ENCODE results near the gene IRAK3. TPM values are rescaled to one million over a fixed set of nuclear protein-coding genes. Genes with fewer than 3 reads are reported as not detected.
"Not testable (repeated sequence)": the region's sequence is repeated elsewhere in the genome, so short reads cannot be mapped to it uniquely, and the experiment has no call there.

Gene IRAK3
- total RNA-seq, 1 donor from 2014 or later: 0.91 TPM

DNA sequence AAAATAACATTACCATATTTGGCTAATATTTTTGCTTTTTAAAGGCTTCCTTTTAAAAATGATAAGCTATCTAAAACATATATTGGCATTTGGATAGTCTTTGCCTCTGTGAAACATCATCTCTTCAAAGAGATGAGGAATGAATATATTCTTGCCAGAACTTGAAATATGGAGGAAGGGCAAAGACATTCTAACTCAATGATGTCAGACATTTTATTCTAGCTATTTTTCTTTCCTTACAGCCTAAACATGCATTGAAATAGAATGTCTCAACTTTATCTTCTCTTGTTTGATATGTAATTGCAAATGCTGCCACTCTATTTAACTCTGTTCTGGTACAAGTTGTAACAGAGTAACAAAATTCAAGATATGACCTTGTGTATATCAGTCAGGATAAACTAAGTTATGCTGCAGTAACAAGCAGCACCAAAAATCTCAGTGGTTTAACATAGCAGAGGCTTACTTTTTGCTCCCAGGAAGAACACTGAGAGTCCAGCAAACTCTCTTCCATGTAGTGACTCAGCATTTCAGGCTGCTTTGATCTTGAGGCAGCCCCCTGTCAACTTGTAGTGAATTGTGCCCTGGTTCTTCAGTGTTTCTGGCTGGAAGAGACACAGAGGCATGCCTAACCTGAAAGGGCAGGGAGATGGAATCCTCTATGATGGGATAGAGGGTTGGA lies 11.0 kb downstream of the IRAK3 start:
- Mint-ChIP-seq H3K4me1 (ENCODE audit: low read depth) (peaks cover 17% of the 10 kb centered on the region), H3K27ac (no peak overlapping the region), H3K9me3 (peaks cover 8% of the 10 kb centered on the region), H3K27me3 (ENCODE audit: low read depth) (peaks cover 15% of the 10 kb centered on the region), H3K36me3 (ENCODE audit: low read depth) (peaks cover 4% of the 10 kb centered on the region), H3K4me3 (ENCODE audit: low read depth) (no peak overlapping the region)
- intact Hi-C loops (cut with micrococcal nuclease): no loop called here
- no peak for DNase-seq (ENCODE audit: low spot score)

DNA sequence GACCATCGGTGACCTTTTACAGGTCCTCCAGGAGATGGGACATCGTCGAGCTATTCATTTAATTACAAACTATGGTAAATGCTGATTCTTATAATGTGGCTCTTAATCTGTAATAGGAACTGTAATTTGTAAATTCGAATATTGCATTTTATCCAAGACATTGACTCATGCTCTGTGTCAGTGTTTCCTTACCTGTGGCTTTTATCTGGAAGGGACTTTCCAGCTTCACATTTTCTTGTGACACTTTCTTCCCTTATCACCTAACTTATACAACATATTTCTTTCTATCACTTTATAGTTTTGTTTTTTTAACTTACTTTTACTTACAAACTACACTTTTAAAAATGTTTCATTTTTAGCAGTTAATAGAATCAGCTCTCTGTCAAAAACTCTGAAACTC lies 14.8 kb downstream of the IRAK3 start:
- Mint-ChIP-seq H3K4me3 (ENCODE audit: low read depth) (no peak overlapping the region), H3K9me3 (peaks cover 8% of the 10 kb centered on the region), H3K27me3 (ENCODE audit: low read depth) (peaks cover 3% of the 10 kb centered on the region)

DNA sequence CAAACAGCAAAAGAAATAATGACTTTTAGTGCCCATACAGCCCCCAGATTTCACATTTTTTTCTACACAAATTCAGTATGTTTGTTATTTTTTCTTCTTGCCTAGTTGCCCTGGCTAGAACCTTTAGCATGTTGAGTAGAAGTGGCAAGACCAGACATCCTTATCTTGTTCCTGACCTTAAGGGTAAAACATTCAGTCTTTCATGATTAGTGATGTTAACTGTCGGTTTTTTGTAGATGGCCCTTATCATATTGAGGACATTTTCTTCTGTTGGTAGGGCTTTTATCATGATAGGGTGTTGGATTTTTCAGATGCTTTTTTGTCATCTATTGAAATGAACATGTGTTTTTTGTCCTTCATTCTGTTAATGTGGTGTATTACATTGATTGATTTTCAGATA lies 17.1 kb downstream of the IRAK3 start:
- peaks cover 14% of the 10 kb centered on the region for H3K4me1 Mint-ChIP-seq (ENCODE audit: low read depth)
- peaks cover 12% of the 10 kb centered on the region for H3K27me3 Mint-ChIP-seq (ENCODE audit: low read depth)
- no peak overlapping the region for H3K4me3 Mint-ChIP-seq (ENCODE audit: low read depth)
- H3K27ac Mint-ChIP-seq: no peak overlapping the region
- no peaks in the 10 kb centered on the region for H3K9me3 Mint-ChIP-seq
- intact Hi-C loops (cut with micrococcal nuclease): no loop called here
- DNase-seq (ENCODE audit: low spot score): no peak
- H3K36me3 Mint-ChIP-seq (ENCODE audit: low read depth): peaks cover 2% of the 10 kb centered on the region

More for the DNA sequence above, 14.8 kb downstream of the IRAK3 start:
- no peak for DNase-seq (ENCODE audit: low spot score)
- Mint-ChIP-seq H3K36me3 (ENCODE audit: low read depth) (peaks cover 2% of the 10 kb centered on the region), H3K4me1 (ENCODE audit: low read depth) (peaks cover 14% of the 10 kb centered on the region), H3K27ac (no peak overlapping the region)
- intact Hi-C loops (cut with micrococcal nuclease): no loop called here

DNA sequence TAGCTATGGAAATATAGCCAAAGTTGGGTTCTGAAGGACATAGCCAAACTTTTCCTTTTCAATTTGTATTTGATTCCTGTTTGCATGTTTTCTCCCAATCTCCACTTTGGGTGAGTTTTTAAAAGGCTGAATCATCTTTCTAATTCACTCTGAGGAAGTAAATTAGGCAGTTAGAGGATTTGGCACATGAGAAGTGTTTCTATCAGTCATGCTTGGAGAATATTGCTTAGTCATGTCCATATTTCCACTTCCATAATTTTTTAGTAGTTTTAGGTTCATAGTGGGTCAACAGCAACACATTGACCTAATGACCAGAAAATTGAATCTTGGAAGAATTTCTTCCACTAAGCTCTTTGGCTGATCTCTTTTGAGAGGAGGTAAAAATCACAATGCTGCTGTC lies 21.8 kb downstream of the IRAK3 start:
- Mint-ChIP-seq H3K4me1 (ENCODE audit: low read depth) (peaks cover 3% of the 10 kb centered on the region), H3K4me3 (ENCODE audit: low read depth) (no peak overlapping the region), H3K27me3 (ENCODE audit: low read depth) (peaks cover 15% of the 10 kb centered on the region), H3K27ac (no peak overlapping the region), H3K36me3 (ENCODE audit: low read depth) (peaks cover 2% of the 10 kb centered on the region), H3K9me3 (no peaks in the 10 kb centered on the region)
- DNase-seq (ENCODE audit: low spot score): no peak
- intact Hi-C loops (cut with micrococcal nuclease): no loop called here

DNA sequence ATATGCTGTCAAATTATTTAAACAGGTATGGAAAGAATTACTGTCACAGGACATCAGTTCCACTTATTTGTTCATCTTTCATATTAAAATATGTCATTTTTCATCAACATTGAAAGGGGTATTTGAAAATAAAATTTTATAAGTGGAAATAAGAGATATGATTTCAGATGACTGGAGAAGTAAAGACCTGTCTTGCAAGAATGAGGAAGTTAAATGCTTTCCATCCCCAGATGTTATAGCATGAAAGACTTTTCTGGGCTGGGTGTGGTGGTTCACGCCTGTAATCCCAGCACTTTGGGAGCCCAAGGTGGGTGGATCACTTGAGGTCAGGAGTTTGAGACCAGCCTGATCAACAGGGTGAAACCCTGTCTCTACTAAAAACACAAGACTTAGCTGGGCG lies 22.6 kb downstream of the IRAK3 start:
- H3K4me1 Mint-ChIP-seq (ENCODE audit: low read depth); H3K9me3 Mint-ChIP-seq; H3K27ac Mint-ChIP-seq; DNase-seq (ENCODE audit: low spot score); H3K4me3 Mint-ChIP-seq (ENCODE audit: low read depth); intact Hi-C loops (cut with micrococcal nuclease); H3K36me3 Mint-ChIP-seq (ENCODE audit: low read depth): not testable (repeated sequence)
- H3K27me3 Mint-ChIP-seq (ENCODE audit: low read depth): peaks cover 19% of the 10 kb centered on the region

DNA sequence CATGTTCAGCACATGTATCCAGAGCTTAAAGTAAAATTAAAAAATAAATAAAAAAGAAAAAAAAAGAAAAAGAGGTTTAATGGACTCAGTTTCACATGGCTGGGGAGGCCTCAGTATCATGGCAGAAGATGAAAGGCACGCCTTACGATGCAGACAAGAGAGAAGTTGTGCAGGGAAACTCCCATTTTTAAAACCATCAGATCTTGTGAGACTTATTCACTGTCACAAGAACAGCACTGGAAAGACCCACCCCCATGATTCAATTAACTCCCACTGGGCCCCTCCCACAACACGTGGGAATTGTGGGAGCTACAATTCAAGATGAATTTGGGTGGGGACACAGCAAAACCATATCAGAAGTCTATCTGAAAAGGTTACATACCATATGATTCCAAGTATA lies 24.0 kb downstream of the IRAK3 start:
- H3K4me3 Mint-ChIP-seq (ENCODE audit: low read depth); H3K9me3 Mint-ChIP-seq; H3K36me3 Mint-ChIP-seq (ENCODE audit: low read depth); H3K27ac Mint-ChIP-seq; intact Hi-C loops (cut with micrococcal nuclease); H3K4me1 Mint-ChIP-seq (ENCODE audit: low read depth); DNase-seq (ENCODE audit: low spot score): not testable (repeated sequence)
- peaks cover 24% of the 10 kb centered on the region for H3K27me3 Mint-ChIP-seq (ENCODE audit: low read depth)

DNA sequence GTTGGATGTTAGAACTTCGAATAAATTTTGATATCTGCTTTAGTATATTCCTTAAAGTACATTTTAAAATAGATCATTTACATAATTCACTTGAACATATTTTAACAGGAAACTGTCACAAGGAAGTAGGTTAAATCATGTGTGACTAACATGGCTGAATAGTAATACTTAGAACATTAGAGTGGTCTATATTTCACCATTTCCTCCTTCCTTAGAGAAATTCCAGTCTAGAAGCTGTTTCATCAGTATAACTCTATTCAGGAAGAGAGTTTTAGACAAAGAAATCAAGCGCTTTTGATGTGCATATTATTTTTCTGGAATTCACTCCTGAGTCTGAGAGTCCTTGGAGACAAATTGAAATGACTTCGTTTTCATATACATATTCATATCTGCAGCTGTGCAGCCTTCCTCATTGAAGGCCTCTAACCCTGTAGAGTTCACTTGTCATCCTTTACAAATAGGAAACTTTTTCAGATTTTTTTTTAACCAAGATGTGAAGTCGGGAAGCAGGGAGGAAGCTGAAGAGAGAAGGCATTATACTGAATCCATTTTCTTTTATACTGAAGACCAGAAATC lies 28.4 kb downstream of the IRAK3 start:
- no peak for DNase-seq (ENCODE audit: low spot score)
- Mint-ChIP-seq H3K9me3 (peaks cover 20% of the 10 kb centered on the region), H3K4me3 (ENCODE audit: low read depth) (no peak overlapping the region), H3K36me3 (ENCODE audit: low read depth) (peaks cover 5% of the 10 kb centered on the region), H3K27me3 (ENCODE audit: low read depth) (peaks cover 16% of the 10 kb centered on the region), H3K27ac (no peak overlapping the region), H3K4me1 (ENCODE audit: low read depth) (peaks cover 2% of the 10 kb centered on the region)
- intact Hi-C loops (cut with micrococcal nuclease): no loop called here

DNA sequence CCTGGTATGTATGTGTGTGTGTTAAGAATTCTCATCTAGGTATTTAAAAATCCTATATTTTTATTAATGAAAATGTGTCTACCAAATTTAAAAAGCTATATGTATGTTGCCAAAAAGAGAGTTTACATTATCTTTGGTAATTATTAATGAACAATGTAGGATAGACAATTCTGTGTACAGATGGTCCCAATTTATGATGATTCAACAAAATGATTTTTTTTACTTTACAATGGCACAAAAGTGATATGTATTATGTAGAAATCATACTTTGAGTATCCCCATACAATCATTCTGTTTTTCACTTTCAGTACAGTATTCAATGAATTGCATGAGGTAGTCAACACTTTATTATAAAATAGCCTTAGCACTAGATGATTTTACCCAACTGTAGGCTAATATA lies 39.4 kb downstream of the IRAK3 start:
- H3K4me1 Mint-ChIP-seq (ENCODE audit: low read depth): no peaks in the 10 kb centered on the region
- H3K27ac Mint-ChIP-seq: no peak overlapping the region
- intact Hi-C loops (cut with micrococcal nuclease): no loop called here
- peaks cover 12% of the 10 kb centered on the region for H3K27me3 Mint-ChIP-seq (ENCODE audit: low read depth)
- no peak overlapping the region for H3K4me3 Mint-ChIP-seq (ENCODE audit: low read depth)
- no peak for DNase-seq (ENCODE audit: low spot score)
- H3K36me3 Mint-ChIP-seq (ENCODE audit: low read depth): no peaks in the 10 kb centered on the region
- no peaks in the 10 kb centered on the region for H3K9me3 Mint-ChIP-seq

DNA sequence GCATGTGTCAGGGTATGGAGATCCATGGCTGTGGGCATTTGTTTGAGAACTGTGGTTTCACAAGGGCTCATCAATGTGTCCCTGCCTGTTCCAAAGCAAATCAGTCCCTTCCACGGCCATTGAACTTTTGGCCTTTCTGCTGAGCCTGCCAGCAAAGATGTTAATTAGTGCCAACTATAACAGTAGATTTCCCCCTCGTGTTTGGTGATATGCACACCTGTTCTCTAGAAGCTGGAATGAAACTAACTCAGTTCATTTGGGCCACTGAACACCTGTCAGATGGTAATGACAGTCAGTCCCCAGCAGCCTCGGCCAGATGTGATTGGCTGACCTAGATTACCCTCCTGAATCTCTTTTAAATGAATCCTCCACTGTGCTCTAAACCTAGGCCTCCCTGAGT lies 43.2 kb downstream of the IRAK3 start:
- Mint-ChIP-seq H3K9me3 (no peaks in the 10 kb centered on the region), H3K27me3 (ENCODE audit: low read depth) (peaks cover 31% of the 10 kb centered on the region), H3K4me1 (ENCODE audit: low read depth) (peaks cover 4% of the 10 kb centered on the region), H3K27ac (no peak overlapping the region), H3K4me3 (ENCODE audit: low read depth) (no peak overlapping the region), H3K36me3 (ENCODE audit: low read depth) (no peaks in the 10 kb centered on the region)
- DNase-seq (ENCODE audit: low spot score): no peak
- intact Hi-C loops (cut with micrococcal nuclease): no loop called here

DNA sequence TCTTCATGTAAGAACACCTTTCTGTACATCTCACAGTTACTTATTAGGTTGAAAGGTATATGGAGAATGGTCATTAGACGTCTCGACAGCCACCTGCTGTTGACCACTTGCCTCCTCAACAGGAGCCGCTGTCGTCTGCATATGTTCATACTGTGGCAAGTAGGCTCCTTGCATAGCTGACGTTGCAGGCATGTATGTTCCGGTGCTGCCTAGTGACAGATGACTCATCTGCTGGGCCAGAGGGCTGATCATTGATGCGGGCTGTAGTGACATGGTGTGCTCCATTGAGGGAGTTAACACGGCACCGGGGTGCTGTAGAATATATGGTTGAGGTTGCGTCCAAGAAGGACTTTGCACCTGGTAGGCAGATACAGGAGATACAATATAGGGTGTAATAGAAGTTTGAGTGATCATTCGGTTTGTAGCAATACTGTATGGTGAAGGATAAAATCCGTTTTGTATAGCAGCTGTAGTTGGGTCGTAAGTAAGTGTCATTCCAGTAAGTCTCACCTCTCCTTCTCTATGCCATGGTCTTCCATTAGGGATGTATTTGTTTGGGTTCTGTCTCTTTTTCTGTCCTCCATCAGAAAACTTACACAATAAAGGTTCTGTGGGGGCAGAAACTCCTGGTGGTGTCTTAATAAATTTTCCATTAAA lies 45.2 kb downstream of the IRAK3 start:
- Mint-ChIP-seq H3K4me3 (ENCODE audit: low read depth) (peak overlapping the region; percentile 64), H3K27me3 (ENCODE audit: low read depth) (peaks cover 42% of the 10 kb centered on the region)
- H3K27ac Mint-ChIP-seq; H3K9me3 Mint-ChIP-seq; H3K36me3 Mint-ChIP-seq (ENCODE audit: low read depth); H3K4me1 Mint-ChIP-seq (ENCODE audit: low read depth); DNase-seq (ENCODE audit: low spot score); intact Hi-C loops (cut with micrococcal nuclease): not testable (repeated sequence)

DNA sequence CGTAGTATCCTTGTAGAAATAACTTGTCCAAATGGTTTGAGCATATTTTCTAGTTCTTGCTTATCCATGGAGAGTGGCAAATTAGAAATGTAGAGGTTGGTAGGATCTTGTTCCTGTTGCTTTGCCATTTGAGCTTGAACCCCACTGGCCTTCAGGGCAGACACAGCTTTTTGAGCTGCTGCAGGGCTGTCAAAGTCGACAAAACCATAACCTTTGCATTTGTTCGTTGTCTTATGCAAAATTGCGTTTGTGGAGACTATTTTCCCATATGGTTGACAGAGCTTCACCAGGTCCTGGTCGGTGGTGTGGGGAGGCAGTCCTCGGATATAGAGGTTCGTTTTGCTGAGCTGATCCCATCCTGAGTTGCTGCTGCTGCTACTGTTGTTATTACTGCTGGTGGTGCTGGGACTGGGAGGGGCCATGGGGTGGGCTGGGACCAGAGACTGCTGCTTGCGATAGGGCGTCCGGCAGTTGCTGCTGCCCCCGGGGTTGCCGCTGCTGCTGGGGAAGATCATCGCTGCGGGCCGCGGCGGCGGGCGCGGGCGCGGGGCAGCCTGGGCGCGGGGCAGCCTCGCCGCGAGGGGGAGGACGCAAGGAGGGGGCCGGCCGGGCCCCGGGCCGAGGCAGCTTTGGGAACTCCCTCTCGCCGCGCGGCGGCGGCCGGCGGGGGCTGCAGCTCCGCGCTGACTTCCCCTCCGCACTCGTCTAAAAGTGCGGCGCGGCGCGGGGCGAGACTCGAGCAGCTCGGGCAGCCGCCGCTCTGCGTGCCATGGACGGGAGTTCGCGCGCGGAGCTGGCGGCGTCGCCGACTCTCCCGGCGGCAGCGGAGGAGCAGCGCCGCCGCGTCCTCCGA lies 46.0 kb downstream of the IRAK3 start:
- intact Hi-C loops (cut with micrococcal nuclease); H3K4me1 Mint-ChIP-seq (ENCODE audit: low read depth); H3K36me3 Mint-ChIP-seq (ENCODE audit: low read depth); H3K27ac Mint-ChIP-seq; DNase-seq (ENCODE audit: low spot score); H3K9me3 Mint-ChIP-seq: not testable (repeated sequence)
- Mint-ChIP-seq H3K27me3 (ENCODE audit: low read depth) (peaks cover 44% of the 10 kb centered on the region), H3K4me3 (ENCODE audit: low read depth) (peak overlapping the region; percentile 61)

DNA sequence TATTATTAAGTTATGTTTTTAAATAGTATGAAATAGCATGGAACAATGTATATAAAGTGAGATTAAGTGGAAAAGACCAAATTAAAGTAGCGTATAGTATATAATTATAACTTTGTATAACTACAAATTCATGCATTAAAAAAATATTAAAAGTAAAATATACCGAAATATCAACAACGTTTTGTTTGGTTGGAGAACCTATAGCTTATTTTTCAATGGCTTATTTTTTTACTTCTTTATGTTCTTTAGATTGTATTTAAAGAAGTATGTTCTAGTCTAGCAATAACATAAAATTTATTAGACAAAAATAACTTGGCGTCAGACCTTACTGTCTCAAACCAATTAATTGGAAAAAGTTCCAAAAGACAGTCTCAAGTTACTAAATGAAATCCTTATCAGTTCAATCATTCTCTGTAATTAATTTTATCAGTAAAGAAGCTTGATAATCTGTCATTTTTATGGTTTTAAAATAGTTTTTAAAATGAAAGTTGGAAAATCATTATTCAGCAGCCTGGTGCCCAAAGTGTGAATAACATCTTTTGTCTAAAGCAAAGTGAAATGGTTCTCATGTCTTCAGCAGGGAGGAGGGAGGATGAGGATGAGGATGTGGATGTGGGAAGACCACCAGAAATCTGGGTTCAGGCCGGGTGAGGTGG lies 46.7 kb downstream of the IRAK3 start:
- DNase-seq (ENCODE audit: low spot score): no peak
- Mint-ChIP-seq H3K4me1 (ENCODE audit: low read depth) (peaks cover 4% of the 10 kb centered on the region), H3K4me3 (ENCODE audit: low read depth) (peak overlapping the region; percentile 49), H3K9me3 (no peaks in the 10 kb centered on the region), H3K36me3 (ENCODE audit: low read depth) (no peaks in the 10 kb centered on the region), H3K27me3 (ENCODE audit: low read depth) (peaks cover 44% of the 10 kb centered on the region), H3K27ac (no peak overlapping the region)
- intact Hi-C loops (cut with micrococcal nuclease): no loop called here
